HEK293 (cell line): ENCODE data around the gene VASP.

ENCODE experiments used
- ELK4 ChIP-seq: IDR thresholded peaks from 2 replicates; pipeline ENCODE4 v1.6.1; 2011; ENCODE audit warnings: mild to moderate bottlenecking, low read depth, low read length, borderline replicate concordance
- FEZF1 ChIP-seq: fragments of 450-650 bp; formaldehyde crosslinking; IDR thresholded peaks from 2 replicates; pipeline ENCODE4 v1.5.1; 2016; ENCODE audit warnings: missing biosample characterization, missing genetic modification characterization
- HOXC10 ChIP-seq: sonication (generic); formaldehyde crosslinking; IDR thresholded peaks from 2 replicates; pipeline ENCODE4 v1.8.1; 2023; ENCODE audit warnings: mild to moderate bottlenecking, missing genetic modification reagents
- HOXD13 ChIP-seq: sonication (generic); formaldehyde crosslinking; IDR thresholded peaks from 2 replicates; pipeline ENCODE4 v1.8.0; 2022; ENCODE audit warnings: missing genetic modification reagents, borderline replicate concordance
- INSM2 ChIP-seq: fragments of 450-650 bp; formaldehyde crosslinking; IDR thresholded peaks from 2 replicates; pipeline ENCODE4 v1.5.1; 2016; ENCODE audit warnings: missing biosample characterization, missing genetic modification characterization
- KLF10 ChIP-seq: fragments of 450-650 bp; IDR thresholded peaks from 2 replicates; pipeline ENCODE4 v1.5.1; 2018; ENCODE audit warnings: missing biosample characterization, mild to moderate bottlenecking, missing genetic modification characterization
- KLF16 ChIP-seq: fragments of 450-650 bp; formaldehyde crosslinking; IDR thresholded peaks from 2 replicates; pipeline ENCODE4 v1.5.1; 2017; ENCODE audit warnings: missing biosample characterization, missing genetic modification characterization
- MEIS1 ChIP-seq: sonication (generic); formaldehyde crosslinking; IDR thresholded peaks from 2 replicates; pipeline ENCODE4 v1.8.1; 2022; ENCODE audit warnings: missing genetic modification reagents, mild to moderate bottlenecking, borderline replicate concordance
- PRDM1 ChIP-seq: fragments of 450-650 bp; formaldehyde crosslinking; IDR thresholded peaks from 2 replicates; pipeline ENCODE4; 2016; ENCODE audit warnings: missing biosample characterization, missing genetic modification characterization
- SP3 ChIP-seq: fragments of 450-650 bp; formaldehyde crosslinking; IDR thresholded peaks from 2 replicates; pipeline ENCODE4 v1.5.1; 2016; ENCODE audit warnings: missing biosample characterization, missing genetic modification characterization
- ZBTB17 ChIP-seq: fragments of 450-650 bp; formaldehyde crosslinking; IDR thresholded peaks from 2 replicates; pipeline ENCODE4 v1.5.1; 2016; ENCODE audit warnings: missing biosample characterization, missing genetic modification characterization
- ZNF133 ChIP-seq: fragments of 450-650 bp; formaldehyde crosslinking; IDR thresholded peaks from 2 replicates; pipeline ENCODE4 v1.5.1; 2016; ENCODE audit warnings: missing biosample characterization, missing genetic modification characterization
- ZNF223 ChIP-seq: fragments of 450-650 bp; formaldehyde crosslinking; IDR thresholded peaks from 2 replicates; pipeline ENCODE4 v1.5.1; 2016; ENCODE audit warnings: missing biosample characterization, missing genetic modification characterization
- ZNF423 ChIP-seq: fragments of 450-650 bp; formaldehyde crosslinking; IDR thresholded peaks from 2 replicates; pipeline ENCODE4 v1.5.1; 2016; ENCODE audit warnings: missing biosample characterization, missing genetic modification characterization
- ZNF510 ChIP-seq: fragments of 450-650 bp; formaldehyde crosslinking; IDR thresholded peaks from 2 replicates; pipeline ENCODE4 v1.5.1; 2018; ENCODE audit warnings: mild to moderate bottlenecking, missing genetic modification characterization, missing biosample characterization; ENCODE audit not compliant: insufficient replicate concordance
- ZNF513 ChIP-seq: fragments of 450-650 bp; IDR thresholded peaks from 2 replicates; pipeline ENCODE4 v1.5.1; 2018; ENCODE audit warnings: missing biosample characterization, missing genetic modification characterization
- ZNF549 ChIP-seq: fragments of 450-650 bp; IDR thresholded peaks from 2 replicates; pipeline ENCODE4 v1.5.1; 2018; ENCODE audit warnings: missing biosample characterization, missing genetic modification characterization, mild to moderate bottlenecking, inconsistent platforms, moderate library complexity
- ZNF560 ChIP-seq: fragments of 450-650 bp; formaldehyde crosslinking; IDR thresholded peaks from 2 replicates; pipeline ENCODE4 v1.5.1; 2017; ENCODE audit warnings: missing biosample characterization, missing genetic modification characterization, borderline replicate concordance
- ZNF561 ChIP-seq: fragments of 450-650 bp; IDR thresholded peaks from 2 replicates; pipeline ENCODE4 v1.5.1; 2018; ENCODE audit warnings: missing biosample characterization, missing genetic modification characterization, borderline replicate concordance
- ZNF585B ChIP-seq: fragments of 450-650 bp; formaldehyde crosslinking; IDR thresholded peaks from 2 replicates; pipeline ENCODE4 v1.5.1; 2016; ENCODE audit warnings: missing biosample characterization, missing genetic modification characterization
- ZNF677 ChIP-seq: fragments of 450-650 bp; IDR thresholded peaks from 2 replicates; pipeline ENCODE4 v1.5.0; 2018; ENCODE audit warnings: missing biosample characterization, mild to moderate bottlenecking, missing genetic modification characterization, moderate library complexity
- ZNF747 ChIP-seq: fragments of 450-650 bp; formaldehyde crosslinking; IDR thresholded peaks from 2 replicates; pipeline ENCODE4 v1.5.1; 2016; ENCODE audit warnings: missing biosample characterization, missing genetic modification characterization
- ZNF76 ChIP-seq: fragments of 450-650 bp; formaldehyde crosslinking; IDR thresholded peaks from 2 replicates; pipeline ENCODE4; 2016; ENCODE audit warnings: low read depth, missing biosample characterization, missing genetic modification characterization, borderline replicate concordance
- ZNF837 ChIP-seq: fragments of 450-650 bp; formaldehyde crosslinking; IDR thresholded peaks from 2 replicates; pipeline ENCODE4 v1.5.1; 2016; ENCODE audit warnings: missing biosample characterization, missing genetic modification characterization
- ZSCAN30 ChIP-seq: fragments of 450-650 bp; IDR thresholded peaks from 2 replicates; pipeline ENCODE4 v1.5.1; 2018; ENCODE audit warnings: missing biosample characterization, mild to moderate bottlenecking, missing genetic modification characterization, moderate library complexity
- ZXDB ChIP-seq: fragments of 450-650 bp; formaldehyde crosslinking; IDR thresholded peaks from 2 replicates; pipeline ENCODE4 v1.5.1; 2016; ENCODE audit warnings: missing biosample characterization, missing genetic modification characterization
- TF ChIP-seq, protein P1 (sequence below): fragments of 450-650 bp; formaldehyde crosslinking; IDR thresholded peaks from 2 replicates; pipeline ENCODE4 v1.5.1; 2016; ENCODE audit warnings: missing biosample characterization, missing genetic modification characterization
- TF ChIP-seq, protein P2 (sequence below): fragments of 450-650 bp; formaldehyde crosslinking; IDR thresholded peaks from 2 replicates; pipeline ENCODE4 v1.5.1; 2016; ENCODE audit warnings: missing biosample characterization, missing genetic modification characterization, low read depth
- TF ChIP-seq, protein P3 (sequence below): fragments of 450-650 bp; formaldehyde crosslinking; IDR thresholded peaks from 2 replicates; pipeline ENCODE4 v1.5.1; 2016; ENCODE audit warnings: missing biosample characterization, missing genetic modification characterization

The VASP gene

DNA sequence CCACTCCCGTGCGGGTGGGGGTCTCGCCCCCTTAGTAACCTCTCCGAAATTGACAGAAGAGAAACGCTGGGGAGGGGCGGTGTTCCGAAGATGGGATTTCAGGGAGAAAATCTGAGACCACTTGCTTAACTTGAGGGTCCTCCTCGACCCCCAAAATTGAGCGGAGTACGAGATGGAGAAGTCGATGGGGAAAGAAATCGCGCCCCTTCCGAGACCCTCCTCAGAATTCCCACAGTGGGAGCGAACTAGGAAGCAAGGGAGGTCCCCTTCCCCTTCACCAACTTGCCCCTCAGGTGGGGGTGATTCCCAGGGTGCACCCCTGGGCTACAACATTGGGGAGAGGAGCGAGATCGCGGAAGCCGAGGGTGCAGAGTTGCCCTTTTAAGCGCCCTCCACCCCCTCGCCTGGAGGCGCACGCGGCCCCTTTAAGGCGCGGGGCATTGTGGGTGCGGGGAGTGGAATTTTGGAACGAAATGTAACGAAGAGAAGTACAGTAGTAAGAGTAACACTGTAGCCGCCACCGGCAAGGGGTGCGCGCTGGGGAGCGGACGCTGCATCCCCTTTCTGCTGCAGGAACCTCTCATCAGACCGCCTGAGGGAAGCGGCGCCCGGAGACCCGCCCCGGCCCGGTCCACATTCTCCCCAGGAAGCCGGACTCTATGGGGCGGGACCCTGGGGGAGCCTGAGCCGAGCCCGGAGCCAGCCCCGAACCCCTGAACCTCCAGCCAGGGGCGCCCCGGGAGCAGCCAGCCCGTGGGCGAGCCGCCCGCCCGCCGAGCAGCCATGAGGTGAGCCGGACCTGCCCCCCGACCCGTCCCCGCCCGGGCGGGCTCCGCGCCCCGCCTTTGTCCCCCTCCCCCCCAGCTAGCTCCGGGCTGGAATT, at the start of gene VASP (continued):
- TF ChIP-seq ZSCAN30 (tag by site-specific recombination) = peak; percentile 29; the same call in 1 of the 2 replicates
- TF ChIP-seq ZBTB17 = peak; percentile 89
- peak; percentile 43; the same call in 1 of the 2 replicates for TF ChIP-seq ZNF561 (tag by site-specific recombination)
- TF ChIP-seq, protein P1, sequence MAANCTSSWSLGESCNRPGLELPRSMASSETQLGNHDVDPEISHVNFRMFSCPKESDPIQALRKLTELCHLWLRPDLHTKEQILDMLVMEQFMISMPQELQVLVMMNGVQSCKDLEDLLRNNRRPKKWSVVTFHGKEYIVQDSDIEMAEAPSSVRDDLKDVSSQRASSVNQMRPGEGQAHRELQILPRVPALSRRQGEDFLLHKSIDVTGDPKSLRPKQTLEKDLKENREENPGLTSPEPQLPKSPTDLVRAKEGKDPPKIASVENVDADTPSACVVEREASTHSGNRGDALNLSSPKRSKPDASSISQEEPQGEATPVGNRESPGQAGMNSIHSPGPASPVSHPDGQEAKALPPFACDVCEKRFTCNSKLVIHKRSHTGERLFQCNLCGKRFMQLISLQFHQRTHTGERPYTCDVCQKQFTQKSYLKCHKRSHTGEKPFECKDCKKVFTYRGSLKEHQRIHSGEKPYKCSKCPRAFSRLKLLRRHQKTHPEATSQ (tag by site-specific recombination) = no peak
- TF ChIP-seq HOXC10 (CRISPR knock-in tag) = no peak
- TF ChIP-seq, protein P2, sequence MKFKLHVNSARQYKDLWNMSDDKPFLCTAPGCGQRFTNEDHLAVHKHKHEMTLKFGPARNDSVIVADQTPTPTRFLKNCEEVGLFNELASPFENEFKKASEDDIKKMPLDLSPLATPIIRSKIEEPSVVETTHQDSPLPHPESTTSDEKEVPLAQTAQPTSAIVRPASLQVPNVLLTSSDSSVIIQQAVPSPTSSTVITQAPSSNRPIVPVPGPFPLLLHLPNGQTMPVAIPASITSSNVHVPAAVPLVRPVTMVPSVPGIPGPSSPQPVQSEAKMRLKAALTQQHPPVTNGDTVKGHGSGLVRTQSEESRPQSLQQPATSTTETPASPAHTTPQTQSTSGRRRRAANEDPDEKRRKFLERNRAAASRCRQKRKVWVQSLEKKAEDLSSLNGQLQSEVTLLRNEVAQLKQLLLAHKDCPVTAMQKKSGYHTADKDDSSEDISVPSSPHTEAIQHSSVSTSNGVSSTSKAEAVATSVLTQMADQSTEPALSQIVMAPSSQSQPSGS (tag by site-specific recombination) = no peak
- TF ChIP-seq FEZF1 (tag by site-specific recombination) = peak; percentile 54
- TF ChIP-seq ELK4 = no peak
- no peak for TF ChIP-seq ZNF560 (tag by site-specific recombination)
- no peak for TF ChIP-seq ZNF510 (tag by site-specific recombination)
- TF ChIP-seq, protein P3, sequence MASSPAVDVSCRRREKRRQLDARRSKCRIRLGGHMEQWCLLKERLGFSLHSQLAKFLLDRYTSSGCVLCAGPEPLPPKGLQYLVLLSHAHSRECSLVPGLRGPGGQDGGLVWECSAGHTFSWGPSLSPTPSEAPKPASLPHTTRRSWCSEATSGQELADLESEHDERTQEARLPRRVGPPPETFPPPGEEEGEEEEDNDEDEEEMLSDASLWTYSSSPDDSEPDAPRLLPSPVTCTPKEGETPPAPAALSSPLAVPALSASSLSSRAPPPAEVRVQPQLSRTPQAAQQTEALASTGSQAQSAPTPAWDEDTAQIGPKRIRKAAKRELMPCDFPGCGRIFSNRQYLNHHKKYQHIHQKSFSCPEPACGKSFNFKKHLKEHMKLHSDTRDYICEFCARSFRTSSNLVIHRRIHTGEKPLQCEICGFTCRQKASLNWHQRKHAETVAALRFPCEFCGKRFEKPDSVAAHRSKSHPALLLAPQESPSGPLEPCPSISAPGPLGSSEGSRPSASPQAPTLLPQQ (tag by site-specific recombination) = peak; percentile 100
- peak; percentile 80 for TF ChIP-seq KLF16
- no peak for TF ChIP-seq ZNF513
- peak; percentile 73 for TF ChIP-seq ZXDB (tag by site-specific recombination)
- no peak for TF ChIP-seq INSM2 (tag by site-specific recombination)
- TF ChIP-seq ZNF747 = no peak
- no peak for TF ChIP-seq HOXD13 (CRISPR knock-in tag)
- TF ChIP-seq ZNF837 (tag by site-specific recombination) = no peak
- 0 out of 2 replicates have a peak, but pooled peaks have one; percentile 52 for TF ChIP-seq ZNF423 (tag by site-specific recombination)
- TF ChIP-seq ZNF677 = no peak
- TF ChIP-seq PRDM1 (tag by site-specific recombination) = peak; percentile 37
- no peak for TF ChIP-seq MEIS1 (CRISPR knock-in tag)
- no peak for TF ChIP-seq ZNF133 (tag by site-specific recombination)
- no peak for TF ChIP-seq ZNF549 (tag by site-specific recombination)
- peak; percentile 94 for TF ChIP-seq ZNF76 (tag by site-specific recombination)
- peak; percentile 23; the same call in 1 of the 2 replicates for TF ChIP-seq SP3 (tag by site-specific recombination)
- peak; percentile 61 for TF ChIP-seq KLF10 (tag by site-specific recombination)
- no peak for TF ChIP-seq ZNF585B (tag by site-specific recombination)
- TF ChIP-seq ZNF223 (tag by site-specific recombination) = no peak
